ENCODE measurements around the gene STAT3. TPM values are rescaled to one million over a fixed set of nuclear protein-coding genes. Genes with fewer than 3 reads are reported as not detected.

Gene STAT3
- total and polyA plus RNA-seq, 9 of the 15 experiments (the other 6 are each of a cell fraction or from before 2014, with no cell fraction given): 90.0 to 179 (median 114) TPM

DNA sequence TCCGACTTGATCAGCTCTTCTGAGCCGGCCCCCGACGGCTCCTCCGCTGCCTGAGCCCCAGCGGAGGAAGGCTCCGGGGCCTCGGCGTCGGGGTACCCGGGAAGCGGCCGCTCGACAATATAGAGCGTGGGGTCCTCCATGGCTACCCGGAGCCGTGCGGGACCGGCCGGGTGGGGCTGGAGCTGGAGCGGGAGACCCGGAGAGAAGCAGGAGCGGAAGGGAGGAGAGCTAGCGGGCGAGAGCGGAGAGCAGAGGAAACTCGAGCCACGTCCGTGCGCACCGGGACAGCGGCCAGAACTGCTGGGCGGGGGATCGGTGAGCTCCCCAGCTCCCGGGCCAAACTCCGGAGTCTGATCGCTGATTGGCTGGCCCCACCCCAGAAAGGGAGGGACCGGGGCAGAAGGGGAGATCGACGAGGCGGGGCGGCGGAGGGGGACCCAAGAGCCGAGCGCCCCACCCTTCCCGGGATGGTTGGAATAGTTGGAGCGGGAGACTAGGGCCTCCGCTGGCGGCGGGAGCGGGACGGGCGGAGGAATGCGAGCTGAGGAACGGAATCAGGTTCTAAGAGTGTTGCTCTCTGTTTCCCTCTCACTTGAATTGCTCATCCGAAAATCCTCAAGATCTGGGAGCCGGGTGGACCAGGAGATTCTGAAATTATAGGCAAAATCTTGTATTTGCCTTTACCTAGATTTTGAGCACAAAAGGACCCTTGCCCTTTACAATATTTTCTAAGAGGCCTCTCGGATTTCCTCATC lies 34.9 kb upstream of the STAT3 start, which contains the start of gene CAVIN1 (continued):
- TF ChIP-seq CTBP1 (IDR thresholded peaks at IDR 0.05; ENCODE audit: borderline replicate concordance) (peak; percentile 83), FOSL1 (tag; conservative IDR thresholded peaks at IDR 0.05) (no peak), ARID2 (IDR thresholded peaks at IDR 0.05) (no peak), GTF2A2 (tag; IDR thresholded peaks at IDR 0.05) (no peak), KDM2B (CRISPR knock-in tag; IDR thresholded peaks at IDR 0.05) (no peak), ATF7 (IDR thresholded peaks at IDR 0.05) (peak; percentile 40), NR4A1 (CRISPR knock-in tag; IDR thresholded peaks at IDR 0.05) (no peak), NR4A1 (tag; IDR thresholded peaks at IDR 0.05) (0 out of 2 replicates have a peak, but pooled peaks have one; percentile 32)
- TF ChIP-seq, protein P1, sequence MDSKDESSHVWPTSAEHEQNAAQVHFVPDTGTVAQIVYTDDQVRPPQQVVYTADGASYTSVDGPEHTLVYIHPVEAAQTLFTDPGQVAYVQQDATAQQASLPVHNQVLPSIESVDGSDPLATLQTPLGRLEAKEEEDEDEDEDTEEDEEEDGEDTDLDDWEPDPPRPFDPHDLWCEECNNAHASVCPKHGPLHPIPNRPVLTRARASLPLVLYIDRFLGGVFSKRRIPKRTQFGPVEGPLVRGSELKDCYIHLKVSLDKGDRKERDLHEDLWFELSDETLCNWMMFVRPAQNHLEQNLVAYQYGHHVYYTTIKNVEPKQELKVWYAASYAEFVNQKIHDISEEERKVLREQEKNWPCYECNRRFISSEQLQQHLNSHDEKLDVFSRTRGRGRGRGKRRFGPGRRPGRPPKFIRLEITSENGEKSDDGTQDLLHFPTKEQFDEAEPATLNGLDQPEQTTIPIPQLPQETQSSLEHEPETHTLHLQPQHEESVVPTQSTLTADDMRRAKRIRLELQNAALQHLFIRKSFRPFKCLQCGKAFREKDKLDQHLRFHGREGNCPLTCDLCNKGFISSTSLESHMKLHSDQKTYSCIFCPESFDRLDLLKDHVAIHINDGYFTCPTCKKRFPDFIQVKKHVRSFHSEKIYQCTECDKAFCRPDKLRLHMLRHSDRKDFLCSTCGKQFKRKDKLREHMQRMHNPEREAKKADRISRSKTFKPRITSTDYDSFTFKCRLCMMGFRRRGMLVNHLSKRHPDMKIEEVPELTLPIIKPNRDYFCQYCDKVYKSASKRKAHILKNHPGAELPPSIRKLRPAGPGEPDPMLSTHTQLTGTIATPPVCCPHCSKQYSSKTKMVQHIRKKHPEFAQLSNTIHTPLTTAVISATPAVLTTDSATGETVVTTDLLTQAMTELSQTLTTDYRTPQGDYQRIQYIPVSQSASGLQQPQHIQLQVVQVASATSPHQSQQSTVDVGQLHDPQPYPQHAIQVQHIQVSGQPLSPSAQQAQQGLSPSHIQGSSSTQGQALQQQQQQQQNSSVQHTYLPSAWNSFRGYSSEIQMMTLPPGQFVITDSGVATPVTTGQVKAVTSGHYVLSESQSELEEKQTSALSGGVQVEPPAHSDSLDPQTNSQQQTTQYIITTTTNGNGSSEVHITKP (IDR thresholded peaks at IDR 0.05; ENCODE audit: partially characterized antibody): peak; percentile 14
- TF ChIP-seq, protein P2, sequence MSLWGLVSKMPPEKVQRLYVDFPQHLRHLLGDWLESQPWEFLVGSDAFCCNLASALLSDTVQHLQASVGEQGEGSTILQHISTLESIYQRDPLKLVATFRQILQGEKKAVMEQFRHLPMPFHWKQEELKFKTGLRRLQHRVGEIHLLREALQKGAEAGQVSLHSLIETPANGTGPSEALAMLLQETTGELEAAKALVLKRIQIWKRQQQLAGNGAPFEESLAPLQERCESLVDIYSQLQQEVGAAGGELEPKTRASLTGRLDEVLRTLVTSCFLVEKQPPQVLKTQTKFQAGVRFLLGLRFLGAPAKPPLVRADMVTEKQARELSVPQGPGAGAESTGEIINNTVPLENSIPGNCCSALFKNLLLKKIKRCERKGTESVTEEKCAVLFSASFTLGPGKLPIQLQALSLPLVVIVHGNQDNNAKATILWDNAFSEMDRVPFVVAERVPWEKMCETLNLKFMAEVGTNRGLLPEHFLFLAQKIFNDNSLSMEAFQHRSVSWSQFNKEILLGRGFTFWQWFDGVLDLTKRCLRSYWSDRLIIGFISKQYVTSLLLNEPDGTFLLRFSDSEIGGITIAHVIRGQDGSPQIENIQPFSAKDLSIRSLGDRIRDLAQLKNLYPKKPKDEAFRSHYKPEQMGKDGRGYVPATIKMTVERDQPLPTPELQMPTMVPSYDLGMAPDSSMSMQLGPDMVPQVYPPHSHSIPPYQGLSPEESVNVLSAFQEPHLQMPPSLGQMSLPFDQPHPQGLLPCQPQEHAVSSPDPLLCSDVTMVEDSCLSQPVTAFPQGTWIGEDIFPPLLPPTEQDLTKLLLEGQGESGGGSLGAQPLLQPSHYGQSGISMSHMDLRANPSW (CRISPR knock-in tag; IDR thresholded peaks at IDR 0.05): no peak; the same call in 1 of the 2 replicates
- TF ChIP-seq, protein P3, sequence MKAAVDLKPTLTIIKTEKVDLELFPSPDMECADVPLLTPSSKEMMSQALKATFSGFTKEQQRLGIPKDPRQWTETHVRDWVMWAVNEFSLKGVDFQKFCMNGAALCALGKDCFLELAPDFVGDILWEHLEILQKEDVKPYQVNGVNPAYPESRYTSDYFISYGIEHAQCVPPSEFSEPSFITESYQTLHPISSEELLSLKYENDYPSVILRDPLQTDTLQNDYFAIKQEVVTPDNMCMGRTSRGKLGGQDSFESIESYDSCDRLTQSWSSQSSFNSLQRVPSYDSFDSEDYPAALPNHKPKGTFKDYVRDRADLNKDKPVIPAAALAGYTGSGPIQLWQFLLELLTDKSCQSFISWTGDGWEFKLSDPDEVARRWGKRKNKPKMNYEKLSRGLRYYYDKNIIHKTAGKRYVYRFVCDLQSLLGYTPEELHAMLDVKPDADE (conservative IDR thresholded peaks at IDR 0.05; ENCODE audit: control insufficient read depth, low read depth, low read length): peak; percentile 46; the same call in 1 of the 2 replicates
- TF ChIP-seq, protein P4, sequence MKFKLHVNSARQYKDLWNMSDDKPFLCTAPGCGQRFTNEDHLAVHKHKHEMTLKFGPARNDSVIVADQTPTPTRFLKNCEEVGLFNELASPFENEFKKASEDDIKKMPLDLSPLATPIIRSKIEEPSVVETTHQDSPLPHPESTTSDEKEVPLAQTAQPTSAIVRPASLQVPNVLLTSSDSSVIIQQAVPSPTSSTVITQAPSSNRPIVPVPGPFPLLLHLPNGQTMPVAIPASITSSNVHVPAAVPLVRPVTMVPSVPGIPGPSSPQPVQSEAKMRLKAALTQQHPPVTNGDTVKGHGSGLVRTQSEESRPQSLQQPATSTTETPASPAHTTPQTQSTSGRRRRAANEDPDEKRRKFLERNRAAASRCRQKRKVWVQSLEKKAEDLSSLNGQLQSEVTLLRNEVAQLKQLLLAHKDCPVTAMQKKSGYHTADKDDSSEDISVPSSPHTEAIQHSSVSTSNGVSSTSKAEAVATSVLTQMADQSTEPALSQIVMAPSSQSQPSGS (CRISPR knock-in tag; IDR thresholded peaks at IDR 0.05): no peak
- TF ChIP-seq, protein P5, sequence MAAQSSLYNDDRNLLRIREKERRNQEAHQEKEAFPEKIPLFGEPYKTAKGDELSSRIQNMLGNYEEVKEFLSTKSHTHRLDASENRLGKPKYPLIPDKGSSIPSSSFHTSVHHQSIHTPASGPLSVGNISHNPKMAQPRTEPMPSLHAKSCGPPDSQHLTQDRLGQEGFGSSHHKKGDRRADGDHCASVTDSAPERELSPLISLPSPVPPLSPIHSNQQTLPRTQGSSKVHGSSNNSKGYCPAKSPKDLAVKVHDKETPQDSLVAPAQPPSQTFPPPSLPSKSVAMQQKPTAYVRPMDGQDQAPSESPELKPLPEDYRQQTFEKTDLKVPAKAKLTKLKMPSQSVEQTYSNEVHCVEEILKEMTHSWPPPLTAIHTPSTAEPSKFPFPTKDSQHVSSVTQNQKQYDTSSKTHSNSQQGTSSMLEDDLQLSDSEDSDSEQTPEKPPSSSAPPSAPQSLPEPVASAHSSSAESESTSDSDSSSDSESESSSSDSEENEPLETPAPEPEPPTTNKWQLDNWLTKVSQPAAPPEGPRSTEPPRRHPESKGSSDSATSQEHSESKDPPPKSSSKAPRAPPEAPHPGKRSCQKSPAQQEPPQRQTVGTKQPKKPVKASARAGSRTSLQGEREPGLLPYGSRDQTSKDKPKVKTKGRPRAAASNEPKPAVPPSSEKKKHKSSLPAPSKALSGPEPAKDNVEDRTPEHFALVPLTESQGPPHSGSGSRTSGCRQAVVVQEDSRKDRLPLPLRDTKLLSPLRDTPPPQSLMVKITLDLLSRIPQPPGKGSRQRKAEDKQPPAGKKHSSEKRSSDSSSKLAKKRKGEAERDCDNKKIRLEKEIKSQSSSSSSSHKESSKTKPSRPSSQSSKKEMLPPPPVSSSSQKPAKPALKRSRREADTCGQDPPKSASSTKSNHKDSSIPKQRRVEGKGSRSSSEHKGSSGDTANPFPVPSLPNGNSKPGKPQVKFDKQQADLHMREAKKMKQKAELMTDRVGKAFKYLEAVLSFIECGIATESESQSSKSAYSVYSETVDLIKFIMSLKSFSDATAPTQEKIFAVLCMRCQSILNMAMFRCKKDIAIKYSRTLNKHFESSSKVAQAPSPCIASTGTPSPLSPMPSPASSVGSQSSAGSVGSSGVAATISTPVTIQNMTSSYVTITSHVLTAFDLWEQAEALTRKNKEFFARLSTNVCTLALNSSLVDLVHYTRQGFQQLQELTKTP (IDR thresholded peaks at IDR 0.05; ENCODE audit: low read depth in 1 of 2, partially characterized antibody in 2 of 2): no peak
